ENCODE data around the gene SSTR3. TPM values are rescaled to one million over a fixed set of nuclear protein-coding genes. Genes with fewer than 3 reads are reported as not detected.

SSTR3 gene
- total and polyA plus RNA-seq, 9 of the 15 experiments (the other 6 are each of a cell fraction or from before 2014, with no cell fraction given): 0.03 TPM; not detected in 8

- in situ Hi-C loops (cut with MboI) (no loop called here), intact Hi-C loops (cut with micrococcal nuclease) (no loop called here)
- Histone ChIP-seq H3K9me1 (ENCODE audit: control insufficient read depth, insufficient read depth, low read length) (no peaks in the 10 kb centered on the region), H3K9me3 (replicated peaks; ENCODE audit: control insufficient read depth, insufficient read depth, low read depth, low read length) (no peaks in the 10 kb centered on the region), H3K4me3 (no peak overlapping the region), H3K27ac (ENCODE audit: extremely low read depth, low read depth, low read length) (no peak overlapping the region), H4K20me1 (replicated peaks; ENCODE audit: control insufficient read depth, insufficient read depth, low read length) (0 out of 2 replicates have a peak, but pooled peaks cover 3% of the 10 kb centered on the region), H2AFZ (ENCODE audit: low read depth, low read length) (no peak overlapping the region), H3K79me2 (ENCODE audit: control insufficient read depth, insufficient read depth, low read length) (no peaks in the 10 kb centered on the region), H3K9ac (ENCODE audit: insufficient read depth in 1 of 2, low read depth in 2 of 2, low read length in 2 of 2) (no peak overlapping the region), H3K4me2 (ENCODE audit: insufficient read depth, low read length) (no peak overlapping the region), H3K4me1 (replicated peaks in 1 of 2; ENCODE audit: control insufficient read depth in 2 of 2, insufficient read depth in 2 of 2, low read length in 2 of 2) (peaks cover 2 to 33% of the 10 kb centered on the region in 2 experiments; a peak in 3 of 5 replicates), H3K36me3 (ENCODE audit: control insufficient read depth, insufficient read depth, low read length) (no peaks in the 10 kb centered on the region), H3K27me3 (ENCODE audit: control insufficient read depth in 2 of 2, insufficient read depth in 2 of 2, low read length in 2 of 2) (peaks cover 0 to 40% of the 10 kb centered on the region in 2 experiments; a peak in 4 of 5 replicates)
- FAIRE-seq: no peak
- ChIA-PET POLR2A (interaction anchor here (1.3 kb wide), 1 partner anchor 8 kb away, joined by 3 read pairs; no protein-coding TSS in a partner anchor), CTCF (ENCODE audit: low intra/inter-chr PET ratio) (no interaction called here)
- no TSS peak for BruUV-seq (replicated peaks)
- DNase-seq (ENCODE audit: extremely low read depth in 1 of 4, low spot score in 3 of 4): no peak
- ATAC-seq: no peak
- no peak for TF ChIP-seq E2F5 (CRISPR knock-in tag; IDR thresholded peaks at IDR 0.05)
- no peak for TF ChIP-seq ZFP1 (CRISPR knock-in tag; IDR thresholded peaks at IDR 0.05)
- no peak for TF ChIP-seq ZNF311 (CRISPR knock-in tag; IDR thresholded peaks at IDR 0.05)
- no peak for TF ChIP-seq NEUROD1 (IDR thresholded peaks at IDR 0.05; ENCODE audit: borderline replicate concordance, low read depth, low read length, partially characterized antibody)
- TF ChIP-seq RBM15 (IDR thresholded peaks at IDR 0.05; ENCODE audit: insufficient read depth, low read length): no peak
- no peak for TF ChIP-seq ZNF77 (CRISPR knock-in tag; IDR thresholded peaks at IDR 0.05)
- no peak for TF ChIP-seq HMGXB4 (CRISPR knock-in tag; IDR thresholded peaks at IDR 0.05)
- no peak for TF ChIP-seq ZNF445 (CRISPR knock-in tag; IDR thresholded peaks at IDR 0.05; ENCODE audit: low read depth)
- no peak for TF ChIP-seq ZNF41 (CRISPR knock-in tag; conservative IDR thresholded peaks at IDR 0.05)
- no peak for TF ChIP-seq ZNF766 (CRISPR knock-in tag; conservative IDR thresholded peaks at IDR 0.05)
- no peak for TF ChIP-seq TAF9B (IDR thresholded peaks at IDR 0.05; ENCODE audit: partially characterized antibody)
- no peak for TF ChIP-seq EP400 (IDR thresholded peaks at IDR 0.05)
- TF ChIP-seq MAX (CRISPR knock-in tag; IDR thresholded peaks at IDR 0.05): no peak
- no peak for TF ChIP-seq CHD1 (IDR thresholded peaks at IDR 0.05; ENCODE audit: low read length)
- no peak for TF ChIP-seq ZKSCAN8 (CRISPR knock-in tag; IDR thresholded peaks at IDR 0.05)
- no peak for TF ChIP-seq TCF3 (CRISPR knock-in tag; IDR thresholded peaks at IDR 0.05)
- TF ChIP-seq UBTF (IDR thresholded peaks at IDR 0.05; ENCODE audit: borderline replicate concordance in 1 of 2, low read depth in 2 of 2, low read length in 2 of 2): no peak
- 6% methylated on average over 12 of the region's 17 CpGs for WGBS (ENCODE audit: insufficient coverage, low coverage, missing lambda C conversion rate)
Observed at GRCh38 chr22:37183432-37184379, 28.6 kb downstream of the SSTR3 start.

Data from K562 (cell line).